HG03139 (cell line): Measurements from ENCODE around the gene SCN5A.

ENCODE experiments used
- ATAC-seq: cut with Tn5 transposase; IDR thresholded peaks from one replicate; pipeline ENCODE4 v1.9.1; 2021; ENCODE audit not compliant: unreplicated experiment

Gene SCN5A

GRCh38 chr3:38601956-38602550 is 47.4 kb downstream of the SCN5A start:
- no peak for ATAC-seq

- no peak for ATAC-seq
Measured at GRCh38 chr3:38600551-38600950, 48.9 kb downstream of the SCN5A start.

GRCh38 chr3:38599886-38600285 is 49.6 kb downstream of the SCN5A start:
- ATAC-seq = no peak

GRCh38 chr3:38598791-38599190 is 50.7 kb downstream of the SCN5A start:
- no peak for ATAC-seq

GRCh38 chr3:38597502-38598060 is 51.9 kb downstream of the SCN5A start:
- ATAC-seq = no peak

- ATAC-seq = no peak
Measured at GRCh38 chr3:38595393-38595792, 54.1 kb downstream of the SCN5A start.

- ATAC-seq = no peak
Measured at GRCh38 chr3:38590521-38590920, 59.0 kb downstream of the SCN5A start.

GRCh38 chr3:38588995-38589937 is 60.2 kb downstream of the SCN5A start:
- no peak for ATAC-seq

GRCh38 chr3:38588371-38588971 is 61.0 kb downstream of the SCN5A start:
- ATAC-seq = no peak

- no peak for ATAC-seq
Measured at GRCh38 chr3:38587548-38588131, 61.8 kb downstream of the SCN5A start.

GRCh38 chr3:38586546-38587520 is 62.7 kb downstream of the SCN5A start:
- no peak for ATAC-seq

- no peak for ATAC-seq
Measured at GRCh38 chr3:38585791-38586420, 63.6 kb downstream of the SCN5A start.

- ATAC-seq = no peak
Measured at GRCh38 chr3:38583688-38584087, 65.8 kb downstream of the SCN5A start.

GRCh38 chr3:38582941-38583645 is 66.4 kb downstream of the SCN5A start:
- no peak for ATAC-seq

- ATAC-seq = no peak
Measured at GRCh38 chr3:38582316-38582715, 67.2 kb downstream of the SCN5A start.

- no peak for ATAC-seq
Measured at GRCh38 chr3:38581774-38582173, 67.7 kb downstream of the SCN5A start.

GRCh38 chr3:38580450-38581382 is 68.8 kb downstream of the SCN5A start:
- no peak for ATAC-seq
